Measurements from ENCODE around the gene MUC3A.

MUC3A gene

DNA sequence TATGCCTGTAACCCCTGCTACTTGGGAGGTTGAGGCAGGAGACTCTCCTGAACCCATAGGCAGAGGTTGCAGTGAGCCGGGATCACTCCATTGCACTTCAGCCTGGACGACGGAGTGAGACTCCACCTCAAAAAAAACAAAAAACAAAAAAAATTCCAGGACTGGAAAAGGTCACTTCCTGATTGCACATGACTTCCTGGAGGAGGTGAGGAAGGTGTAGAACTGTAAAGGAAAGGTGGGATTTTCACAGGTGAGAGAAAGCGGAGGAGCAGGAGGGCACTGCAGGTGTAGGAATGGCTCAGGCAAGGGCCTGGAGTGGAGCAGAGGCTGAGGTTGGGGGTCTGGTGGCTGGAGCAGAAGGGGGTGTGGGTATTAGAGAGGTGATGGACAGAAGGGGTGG is 3.2 kb upstream of the MUC3A start:
- DNase-seq (ENCODE audit: low read depth) = no peak

DNA sequence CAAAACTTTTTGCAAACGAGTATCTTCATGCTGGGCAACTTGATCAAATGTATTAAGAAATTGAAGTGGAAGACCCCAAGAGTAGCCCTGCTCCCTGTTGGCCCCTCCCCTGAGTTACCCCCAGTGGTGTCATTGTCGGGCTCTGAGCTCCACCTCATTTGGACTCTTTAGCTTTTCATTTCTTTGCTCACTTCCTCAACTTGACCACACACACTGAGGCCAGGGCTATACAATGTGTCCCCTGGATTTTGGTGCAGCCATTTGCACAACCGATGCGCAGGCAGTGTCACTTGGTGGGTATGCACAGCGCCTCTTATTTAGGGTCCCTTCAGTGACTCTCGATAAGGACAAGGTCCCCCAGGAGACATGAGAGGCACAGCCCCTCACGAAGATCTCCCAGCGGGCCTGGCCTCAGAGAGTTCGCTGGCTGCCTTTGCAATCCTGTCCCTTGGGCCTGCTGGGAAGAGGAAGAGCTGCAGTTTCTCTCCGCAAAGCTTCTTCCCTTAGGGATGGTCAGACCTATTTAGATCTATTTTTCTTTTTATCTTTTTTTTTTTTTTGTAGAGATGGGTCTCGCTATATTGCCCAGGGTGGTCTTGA is 2.5 kb upstream of the MUC3A start:
- DNase-seq (ENCODE audit: low read depth) = no peak

DNA sequence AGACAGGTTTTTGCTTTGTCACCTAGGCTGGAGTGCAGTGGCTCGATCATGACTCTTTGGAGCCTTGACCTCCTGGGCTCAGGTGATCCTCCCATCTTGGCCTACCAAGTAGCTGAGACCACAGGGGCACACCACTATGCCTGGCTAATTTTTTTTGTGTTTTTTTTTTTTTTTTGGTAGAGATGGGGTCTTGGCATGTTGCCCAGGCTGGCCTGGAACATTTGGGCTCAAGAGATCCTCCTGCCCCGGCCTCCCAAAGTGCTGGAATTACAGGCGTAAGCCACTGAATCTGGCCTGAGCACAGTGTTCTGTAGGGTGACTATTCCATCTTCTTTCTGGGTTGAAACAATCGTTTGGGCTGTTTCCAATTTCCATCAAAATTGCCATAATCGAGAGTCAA is 1.5 kb upstream of the MUC3A start:
- DNase-seq (ENCODE audit: low read depth) = no peak

DNA sequence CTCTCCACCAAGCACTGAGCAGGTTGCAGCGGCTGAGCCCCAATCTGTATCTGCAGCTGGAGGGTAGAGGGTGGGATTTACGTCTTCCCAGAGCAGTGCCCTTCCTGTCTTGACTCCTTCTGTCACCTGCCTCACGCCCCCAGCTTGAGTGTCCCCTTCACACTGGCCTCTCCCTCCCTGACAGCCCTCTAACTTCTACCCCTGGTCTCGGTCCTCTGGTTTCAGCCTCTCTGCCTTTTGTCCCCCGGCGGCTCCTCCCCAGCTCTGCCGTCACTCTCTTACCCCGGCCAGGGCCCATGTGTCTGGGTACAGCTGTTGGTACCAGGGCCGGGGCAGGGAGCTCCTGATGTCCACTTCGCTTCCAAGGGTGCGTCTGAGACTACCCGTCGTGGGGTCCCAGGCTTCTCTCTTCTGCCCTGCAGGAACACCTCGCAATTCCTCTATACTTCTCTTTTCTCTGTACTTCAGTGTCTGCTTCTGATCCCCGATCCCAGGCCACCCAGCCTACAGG is 654 bp downstream of the MUC3A start:
- DNase-seq (ENCODE audit: low read depth) = no peak

DNA sequence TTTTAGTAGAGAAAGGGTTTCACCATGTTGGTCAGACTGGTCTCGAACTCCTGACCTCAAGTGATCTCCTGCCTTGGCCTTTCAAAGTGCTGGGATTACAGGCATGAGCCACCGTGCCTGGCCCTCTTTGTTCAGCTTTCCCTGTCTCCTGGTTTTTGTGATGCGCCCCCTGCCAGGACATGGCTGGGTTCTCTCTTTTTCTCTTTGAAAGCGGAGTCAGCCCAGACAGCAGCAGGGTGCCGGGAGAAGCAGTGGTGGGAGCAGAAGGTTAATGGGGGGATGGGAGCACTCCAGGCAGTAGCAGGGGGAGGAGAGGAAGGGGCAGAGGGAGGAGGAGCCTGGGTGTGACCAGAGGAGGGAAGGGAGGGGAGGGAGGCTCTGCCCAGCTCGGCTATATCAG is 1.8 kb downstream of the MUC3A start:
- no peak for DNase-seq (ENCODE audit: low read depth)

DNA sequence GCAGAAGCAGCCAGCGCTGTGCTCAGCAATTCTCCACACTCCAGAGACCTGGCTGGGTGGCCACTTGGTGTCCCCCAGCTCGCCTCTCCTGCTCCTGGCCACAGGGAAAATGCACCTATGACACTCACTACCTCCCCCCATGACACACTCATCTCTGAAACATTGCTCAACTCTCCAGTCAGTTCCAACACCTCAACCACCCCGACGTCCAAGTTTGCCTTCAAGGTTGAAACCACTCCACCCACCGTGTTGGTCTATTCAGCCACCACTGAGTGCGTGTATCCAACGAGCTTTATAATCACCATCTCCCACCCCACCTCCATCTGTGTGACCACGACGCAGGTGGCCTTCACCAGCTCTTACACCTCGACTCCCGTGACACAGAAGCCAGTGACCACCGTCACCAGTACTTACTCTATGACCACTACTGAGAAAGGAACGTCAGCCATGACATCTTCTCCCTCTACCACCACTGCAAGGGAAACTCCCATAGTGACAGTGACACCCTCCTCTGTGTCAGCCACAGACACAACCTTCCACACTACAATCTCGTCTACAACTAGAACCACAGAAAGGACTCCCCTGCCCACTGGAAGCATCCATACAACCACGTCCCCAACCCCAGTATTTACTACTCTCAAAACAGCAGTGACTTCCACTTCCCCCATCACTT is 2.7 kb downstream of the MUC3A start:
- no peak for DNase-seq (ENCODE audit: low read depth)

- no peak for DNase-seq (ENCODE audit: low read depth)
Observed at GRCh38 chr7:100952641-100953040, 3.3 kb downstream of the MUC3A start.

GRCh38 chr7:100957832-100958421 is 8.6 kb downstream of the MUC3A start:
- no peak for DNase-seq (ENCODE audit: low read depth)

GRCh38 chr7:100959894-100960293 is 10.6 kb downstream of the MUC3A start:
- no peak for DNase-seq (ENCODE audit: low read depth)

GRCh38 chr7:100962537-100962936 is 13.2 kb downstream of the MUC3A start:
- no peak for DNase-seq (ENCODE audit: low read depth)

DNA sequence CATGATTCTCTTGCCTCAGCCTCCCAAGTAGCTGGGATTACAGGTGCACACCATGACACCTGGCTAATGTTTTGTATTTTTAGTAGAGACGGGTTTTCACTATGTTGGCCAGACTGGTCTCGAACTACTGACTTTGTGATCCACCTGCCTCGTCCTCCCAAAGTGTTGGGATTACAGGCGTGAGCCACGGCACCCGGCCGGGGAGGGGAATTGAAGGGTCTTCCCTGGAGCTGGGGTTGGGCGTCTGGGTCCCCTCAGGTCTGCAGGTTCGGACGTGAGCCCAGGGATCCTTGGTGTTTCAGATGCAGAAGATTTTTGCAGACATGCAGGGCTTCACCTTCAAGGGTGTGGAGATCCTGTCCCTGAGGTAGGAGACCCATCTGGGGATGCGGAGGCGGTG is 14.1 kb downstream of the MUC3A start:
- no peak for DNase-seq (ENCODE audit: low read depth)

DNA sequence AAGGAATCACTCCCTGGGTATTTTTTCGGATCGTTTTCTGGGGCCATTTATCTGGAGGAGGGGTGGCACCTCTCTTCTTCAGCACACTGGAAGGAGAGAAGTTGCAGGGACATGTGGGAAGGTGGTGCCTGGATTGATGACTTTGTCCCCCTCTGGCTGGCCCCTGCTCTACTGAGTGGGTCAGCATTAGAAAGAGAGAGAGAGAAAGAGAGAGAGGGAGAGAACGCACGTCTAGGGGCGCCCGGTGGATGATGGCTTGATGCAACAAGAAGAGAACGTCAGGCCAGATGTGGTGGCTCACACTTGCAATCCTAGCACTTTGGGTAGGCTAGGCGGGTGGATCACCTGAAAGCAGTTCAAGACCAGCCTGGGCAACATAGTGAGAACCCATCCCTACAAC is 14.5 kb downstream of the MUC3A start:
- no peak for DNase-seq (ENCODE audit: low read depth)

DNA sequence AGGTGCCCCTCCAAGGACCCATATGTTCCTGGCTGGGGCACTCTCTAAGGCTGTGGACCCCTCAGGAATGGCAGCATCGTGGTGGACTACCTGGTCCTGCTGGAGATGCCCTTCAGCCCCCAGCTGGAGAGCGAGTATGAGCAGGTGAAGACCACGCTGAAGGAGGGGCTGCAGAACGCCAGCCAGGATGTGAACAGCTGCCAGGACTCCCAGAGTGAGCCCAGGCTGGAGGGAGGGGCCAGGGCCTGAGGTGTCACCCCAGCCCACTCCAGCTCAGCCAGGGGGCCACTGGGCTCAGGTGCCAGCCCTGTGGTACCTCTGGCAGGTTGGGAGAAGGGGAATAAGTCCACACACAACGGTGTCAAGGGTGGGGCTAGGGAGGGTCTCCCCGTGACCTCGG is 15.3 kb downstream of the MUC3A start:
- DNase-seq (ENCODE audit: low read depth) = no peak

DNA sequence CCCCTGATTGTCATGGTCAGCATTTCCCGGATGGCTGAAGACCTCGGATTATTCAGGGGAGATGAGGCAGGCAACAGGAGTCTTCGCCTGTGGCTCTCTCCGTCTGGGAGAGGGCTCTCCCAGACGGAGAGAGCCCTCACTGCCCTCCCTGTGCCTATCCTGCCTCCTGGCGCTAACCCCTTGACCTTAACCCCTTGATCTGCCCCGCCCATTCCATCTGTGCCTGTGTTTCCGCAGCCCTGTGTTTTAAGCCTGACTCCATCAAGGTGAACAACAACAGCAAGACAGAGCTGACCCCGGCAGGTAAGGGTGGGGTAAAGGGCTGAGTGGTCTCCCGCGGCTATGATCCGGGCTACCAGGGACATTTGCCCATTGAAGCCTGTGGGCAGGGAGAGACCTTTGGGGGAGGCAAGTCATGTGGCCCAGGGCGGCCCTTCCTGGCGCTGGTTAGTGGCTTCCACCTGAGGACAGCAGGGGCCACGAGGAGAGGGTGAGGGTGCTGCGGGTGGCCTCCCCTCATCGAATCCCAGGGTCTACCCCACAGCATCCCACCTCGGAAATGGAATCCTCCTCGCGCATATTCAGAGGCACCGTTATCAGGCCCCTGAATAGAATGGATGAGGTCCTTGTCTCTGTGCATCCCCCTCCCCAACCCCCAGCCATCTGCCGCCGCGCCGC is 15.8 kb downstream of the MUC3A start:
- no peak for DNase-seq (ENCODE audit: low read depth)

GRCh38 chr7:100965723-100966541 is 16.6 kb downstream of the MUC3A start:
- peak; percentile 48 for DNase-seq (ENCODE audit: low read depth)

GRCh38 chr7:100966542-100967291 is 17.4 kb downstream of the MUC3A start:
- no peak for DNase-seq (ENCODE audit: low read depth)

DNA sequence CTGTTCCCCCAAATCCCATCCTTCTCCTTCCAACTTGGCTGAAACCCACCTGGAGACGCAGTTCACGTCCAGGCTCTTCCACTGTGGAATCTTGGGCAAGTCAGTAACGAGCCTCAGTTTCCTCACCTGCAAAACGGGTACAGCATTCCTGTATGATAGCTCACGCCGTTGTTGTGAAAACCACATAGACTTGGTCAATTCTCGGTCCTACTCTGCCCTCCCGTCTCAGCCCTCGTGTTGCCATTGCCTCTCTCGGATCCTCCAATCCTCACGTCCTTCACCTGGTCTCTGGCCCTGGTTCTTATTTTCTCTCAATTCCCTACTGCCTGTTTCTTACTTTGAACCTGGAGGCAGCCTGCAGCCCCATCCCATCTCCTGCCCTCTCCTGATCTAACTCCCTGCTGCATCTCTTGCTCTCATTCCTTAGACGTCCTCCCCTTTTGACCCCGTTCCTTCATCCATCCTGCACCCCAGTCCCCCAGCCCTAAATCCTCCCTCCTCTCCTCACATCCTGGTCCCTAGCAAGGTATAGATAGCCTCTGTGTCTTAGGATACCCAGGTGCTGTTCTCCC is 18.0 kb downstream of the MUC3A start:
- no peak for DNase-seq (ENCODE audit: low read depth)

- DNase-seq (ENCODE audit: low read depth) = no peak
Observed at GRCh38 chr7:100968031-100968430, 18.7 kb downstream of the MUC3A start.

DNA sequence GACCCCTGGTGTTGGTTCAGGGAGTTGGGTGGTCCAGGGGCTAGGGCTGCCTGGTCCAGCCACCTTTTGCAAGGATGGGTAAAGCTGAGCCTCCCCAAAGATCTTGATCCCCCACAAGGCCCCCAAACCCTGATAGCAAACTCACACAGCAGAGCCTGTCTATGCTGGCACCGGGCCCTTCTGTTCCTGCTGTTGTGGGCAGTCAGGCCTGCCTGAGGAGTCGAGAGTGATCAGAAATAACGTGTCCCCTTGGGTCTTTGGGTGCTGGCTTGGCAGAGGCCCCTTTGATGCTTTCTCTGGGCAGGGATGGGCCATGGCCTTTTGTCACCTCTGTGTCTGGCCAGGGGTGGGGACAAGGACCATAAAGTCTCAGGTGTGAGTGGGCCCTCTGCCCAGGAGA is 19.3 kb downstream of the MUC3A start:
- DNase-seq (ENCODE audit: low read depth) = no peak

- no peak for DNase-seq (ENCODE audit: low read depth)
Observed at GRCh38 chr7:100969066-100969615, 19.8 kb downstream of the MUC3A start, which contains the start of gene MUC12. MUC12 (plus strand) TSS chr7:100969565; CDS start chr7:100969623, 58 bp downstream.
